Forelimb muscle (tissue), 1 donor: Measurements from ENCODE around the gene ACACA. TPM values are rescaled to one million over a fixed set of nuclear protein-coding genes. Genes with fewer than 3 reads are reported as not detected.

Source experiments
- DNase-seq: peaks from one replicate; pipeline ENCODE4 v3.0.0-alpha.2; 2013; ENCODE audit warnings: low read depth
- polyA plus RNA-seq: library from polyadenylated mRNA; unstranded; fragments of 120-200 nt; gene quantifications from one replicate; pipeline ENCODE4 v1.2.1, GENCODE V29; 2013; ENCODE audit not compliant: insufficient read length

Gene ACACA
- polyA plus RNA-seq, 1 donor: 23.8 TPM

- DNase-seq: no peak
These were observed 62.1 kb downstream of the ACACA start for GRCh38 chr17:37344519-37344918.

GRCh38 chr17:37342589-37342988 lies 64.0 kb downstream of the ACACA start:
- DNase-seq: no peak

GRCh38 chr17:37340804-37341203 lies 65.8 kb downstream of the ACACA start:
- DNase-seq: no peak

- no peak for DNase-seq
These were observed 67.3 kb downstream of the ACACA start for GRCh38 chr17:37339321-37339720.

GRCh38 chr17:37338847-37339246 lies 67.8 kb downstream of the ACACA start:
- no peak for DNase-seq

GRCh38 chr17:37327341-37328090 lies 79.1 kb downstream of the ACACA start:
- no peak for DNase-seq

GRCh38 chr17:37322826-37323561 lies 83.6 kb downstream of the ACACA start:
- DNase-seq: no peak

- DNase-seq: no peak
These were observed 84.5 kb downstream of the ACACA start for GRCh38 chr17:37322106-37322505.

- DNase-seq: no peak
These were observed 87.6 kb downstream of the ACACA start for GRCh38 chr17:37318931-37319594.

GRCh38 chr17:37317867-37318266 lies 88.8 kb downstream of the ACACA start:
- DNase-seq: no peak

- no peak for DNase-seq
These were observed 91.0 kb downstream of the ACACA start for GRCh38 chr17:37315601-37316000.

GRCh38 chr17:37312137-37312923 lies 94.3 kb downstream of the ACACA start:
- DNase-seq: no peak

GRCh38 chr17:37310940-37311339 lies 95.7 kb downstream of the ACACA start:
- no peak for DNase-seq

GRCh38 chr17:37309051-37309450 lies 97.6 kb downstream of the ACACA start:
- no peak for DNase-seq

- no peak for DNase-seq
These were observed 101.2 kb downstream of the ACACA start for GRCh38 chr17:37305406-37305905.

GRCh38 chr17:37301288-37301687 lies 105.3 kb downstream of the ACACA start:
- DNase-seq: no peak

GRCh38 chr17:37300683-37301082 lies 106.0 kb downstream of the ACACA start:
- DNase-seq: no peak

GRCh38 chr17:37299257-37299980 lies 107.2 kb downstream of the ACACA start:
- DNase-seq: no peak

GRCh38 chr17:37295888-37296287 lies 110.7 kb downstream of the ACACA start:
- DNase-seq: no peak

GRCh38 chr17:37294888-37295287 lies 111.7 kb downstream of the ACACA start:
- no peak for DNase-seq

GRCh38 chr17:37293770-37294169 lies 112.9 kb downstream of the ACACA start:
- no peak for DNase-seq
